NCI-H2107 treated with DMSO at 0.1 percent for 48 hours (cell line): ENCODE data around the gene HINT2.

Source experiments
- DNase-seq: peaks from one replicate; lab custom pipeline; 2025; ENCODE audit not compliant: unreplicated experiment; lab: John Stamatoyannopoulos, UW

The HINT2 gene

GRCh38 chr9:35812025-35812602 lies 2.7 kb downstream of the HINT2 start, which contains the start of gene SPAG8:
Gene SPAG8 (minus strand): TSS chr9:35812262. CDS start chr9:35812147, 115 bp downstream.
- DNase-seq: peak; percentile 95

- DNase-seq: no peak
These were observed 3.3 kb downstream of the HINT2 start for GRCh38 chr9:35811381-35812024.

GRCh38 chr9:35810122-35810521 lies 4.7 kb downstream of the HINT2 start:
- no peak for DNase-seq

- no peak for DNase-seq
These were observed 6.4 kb downstream of the HINT2 start for GRCh38 chr9:35808433-35808832.

- no peak for DNase-seq
These were observed 8.7 kb downstream of the HINT2 start for GRCh38 chr9:35806101-35806500.

GRCh38 chr9:35801328-35802128 lies 13.3 kb downstream of the HINT2 start:
- no peak for DNase-seq

- DNase-seq: no peak
These were observed 14.3 kb downstream of the HINT2 start for GRCh38 chr9:35800530-35800929.

- no peak for DNase-seq
These were observed 16.0 kb downstream of the HINT2 start for GRCh38 chr9:35798658-35799374.

- no peak for DNase-seq
These were observed 17.3 kb downstream of the HINT2 start for GRCh38 chr9:35797311-35798109.

- no peak for DNase-seq
These were observed 19.1 kb downstream of the HINT2 start for GRCh38 chr9:35795695-35796094.

- DNase-seq: no peak
These were observed 21.4 kb downstream of the HINT2 start for GRCh38 chr9:35793461-35793860.

GRCh38 chr9:35792826-35793225 lies 22.0 kb downstream of the HINT2 start:
- DNase-seq: no peak

GRCh38 chr9:35792024-35792813 lies 22.6 kb downstream of the HINT2 start:
- no peak for DNase-seq

- no peak for DNase-seq
These were observed 23.4 kb downstream of the HINT2 start, which contains the start of gene NPR2 for GRCh38 chr9:35791297-35791921. Gene NPR2 (plus strand): TSS chr9:35791591. CDS start chr9:35792409, 818 bp downstream.

- DNase-seq: peak; percentile 79
These were observed 24.2 kb downstream of the HINT2 start for GRCh38 chr9:35790385-35791296.

GRCh38 chr9:35790025-35790384 lies 24.8 kb downstream of the HINT2 start:
- DNase-seq: no peak

GRCh38 chr9:35789541-35789940 lies 25.3 kb downstream of the HINT2 start:
- peak; percentile 25 for DNase-seq

- DNase-seq: no peak
These were observed 31.4 kb downstream of the HINT2 start for GRCh38 chr9:35783418-35783817.
